ENCODE results near the gene TXNL4A.

The TXNL4A gene

GRCh38 chr18:79947054-79947755 lies 41.2 kb downstream of the TXNL4A start:
- no peak for DNase-seq

- no peak for DNase-seq
Measured at GRCh38 chr18:79945118-79946042, 43.0 kb downstream of the TXNL4A start.

GRCh38 chr18:79944746-79945117 lies 43.6 kb downstream of the TXNL4A start:
- DNase-seq, result no peak

DNA sequence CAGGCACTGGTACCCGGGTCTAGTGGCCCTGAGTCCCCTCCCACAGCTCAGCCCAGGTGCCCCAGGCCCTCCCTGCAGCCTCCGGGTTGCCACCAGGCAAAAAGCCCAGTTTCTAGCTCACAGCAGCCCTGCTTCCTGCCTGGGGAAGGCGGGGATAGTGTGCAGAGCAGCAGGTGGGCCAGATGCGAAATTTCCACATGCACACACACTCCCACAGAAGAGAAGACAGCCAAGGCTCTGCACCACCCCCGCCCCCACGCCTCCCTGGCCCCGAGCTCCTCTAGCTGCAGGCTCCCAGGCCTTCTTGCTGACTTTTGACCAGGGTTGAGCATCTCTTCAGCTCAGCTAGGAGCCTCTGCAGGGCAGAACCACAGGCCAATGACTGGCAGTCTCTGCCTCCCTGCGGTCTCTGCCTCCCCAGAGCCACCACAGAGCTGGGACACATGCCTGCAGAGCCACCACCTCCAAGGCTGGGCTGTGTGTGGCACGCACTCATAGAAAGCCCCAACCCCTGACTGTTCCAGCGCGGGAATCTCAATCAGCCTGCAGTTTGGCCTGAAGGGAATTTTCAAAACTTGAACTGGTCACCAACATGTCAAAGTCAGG lies 44.1 kb downstream of the TXNL4A start:
- DNase-seq, result no peak

DNA sequence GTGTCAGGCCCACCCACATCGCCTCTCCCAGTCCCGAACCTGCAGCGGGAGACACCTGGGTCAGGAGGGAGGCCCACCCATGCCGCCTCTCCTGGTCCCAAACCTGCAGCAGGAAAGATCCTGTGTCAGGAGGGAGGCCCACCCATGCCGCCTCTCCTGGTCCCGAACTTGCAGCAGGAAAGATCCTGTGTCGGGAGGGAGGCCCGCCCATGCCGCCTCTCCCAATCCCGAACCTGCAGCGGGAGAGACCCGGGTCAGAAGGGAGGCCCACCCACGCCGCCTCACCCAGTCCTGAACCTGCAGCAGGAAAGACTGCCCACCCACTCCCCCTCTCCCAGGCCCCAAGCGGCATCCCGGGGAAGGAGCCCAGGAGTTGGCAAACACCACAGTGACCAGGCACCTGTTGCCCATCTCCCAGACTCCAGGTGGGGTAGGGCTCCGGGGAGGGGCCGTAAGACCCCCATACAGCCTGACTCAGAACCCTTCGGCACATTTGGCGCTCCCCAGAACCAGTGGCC lies 44.7 kb downstream of the TXNL4A start:
- DNase-seq, result no peak

GRCh38 chr18:79942786-79943607 lies 45.4 kb downstream of the TXNL4A start:
- DNase-seq, result no peak

DNA sequence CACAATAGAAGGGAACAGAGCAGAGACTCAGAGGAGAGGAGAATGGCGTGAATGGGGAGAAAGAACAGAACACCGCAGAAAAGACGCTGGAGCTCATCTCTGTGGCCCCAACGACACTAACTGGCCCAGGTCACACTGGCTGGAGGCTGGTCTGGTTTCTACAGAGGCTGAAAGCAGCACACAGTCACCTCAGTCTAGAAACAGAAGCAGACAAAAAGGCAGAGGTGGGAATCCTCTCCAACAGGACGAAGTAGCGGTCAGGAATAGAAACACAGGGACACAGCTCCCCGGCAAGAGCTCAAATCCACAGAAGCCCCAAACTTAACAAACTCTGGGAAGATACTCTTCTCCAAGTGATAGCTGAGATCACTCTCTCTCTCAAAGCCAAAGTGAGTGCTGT lies 46.2 kb downstream of the TXNL4A start:
- no peak for DNase-seq

- DNase-seq, result no peak
Measured at GRCh38 chr18:79941473-79942119, 46.8 kb downstream of the TXNL4A start.

DNA sequence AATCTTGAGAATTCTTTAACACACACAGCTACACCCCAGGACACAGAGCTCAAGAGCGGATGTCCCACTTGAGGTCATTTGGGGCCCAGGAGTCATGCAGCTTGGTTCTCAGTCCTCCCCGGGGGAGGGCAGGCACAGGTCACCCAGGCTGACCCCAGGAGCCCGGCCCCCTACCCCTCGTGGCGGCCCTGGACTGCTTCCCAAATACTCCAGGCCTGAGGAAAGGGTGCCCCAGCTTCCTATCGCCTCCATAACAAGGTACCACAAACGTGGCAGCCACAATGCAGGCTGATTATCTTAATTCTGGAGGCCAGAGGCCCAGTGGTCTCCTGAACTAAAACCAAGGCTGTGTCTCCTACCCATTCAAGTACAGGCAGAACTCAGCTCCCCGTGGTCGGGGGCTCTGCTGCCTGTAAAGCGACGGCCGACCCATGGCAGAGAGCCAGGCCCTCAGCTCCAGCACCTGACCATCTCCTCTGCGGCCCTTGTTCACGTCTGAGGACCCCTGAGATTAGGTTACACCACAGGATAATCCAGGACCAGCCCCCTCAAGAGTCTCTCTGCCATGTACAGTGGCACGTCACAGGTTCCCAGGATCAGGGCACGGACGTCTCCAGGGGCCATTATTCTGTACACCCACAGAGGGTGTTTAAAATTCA lies 47.4 kb downstream of the TXNL4A start:
- no peak for DNase-seq

- no peak for DNase-seq
Measured at GRCh38 chr18:79940126-79940813, 48.1 kb downstream of the TXNL4A start.

GRCh38 chr18:79939096-79939495 lies 49.3 kb downstream of the TXNL4A start:
- DNase-seq, result no peak

DNA sequence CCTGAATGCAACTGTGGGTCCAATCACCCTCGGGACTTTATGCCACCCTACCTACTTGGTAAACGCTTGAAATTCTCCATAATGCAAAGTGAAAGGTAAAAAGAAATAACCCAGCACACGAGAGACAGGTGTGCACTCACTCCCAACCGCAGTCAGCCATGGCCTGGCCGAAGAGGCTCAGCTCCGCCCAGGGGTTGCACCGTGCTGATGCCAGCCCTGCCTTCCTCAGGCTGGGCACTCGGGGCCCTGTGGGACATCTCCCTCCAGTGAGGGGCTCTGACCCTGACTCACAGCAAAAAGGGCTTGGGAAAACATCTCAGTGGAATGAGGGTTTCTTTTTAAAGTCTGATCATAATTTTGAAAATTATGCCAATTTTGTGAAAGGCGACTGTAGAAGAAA lies 50.2 kb downstream of the TXNL4A start:
- no peak for DNase-seq

GRCh38 chr18:79937103-79937860 lies 51.1 kb downstream of the TXNL4A start:
- no peak for DNase-seq

GRCh38 chr18:79936641-79937040 lies 51.7 kb downstream of the TXNL4A start:
- DNase-seq, result no peak

GRCh38 chr18:79935925-79936324 lies 52.4 kb downstream of the TXNL4A start:
- DNase-seq, result no peak

GRCh38 chr18:79935499-79935898 lies 52.9 kb downstream of the TXNL4A start:
- DNase-seq, result no peak

- no peak for DNase-seq
Measured at GRCh38 chr18:79935098-79935480, 53.3 kb downstream of the TXNL4A start.

- no peak for DNase-seq
Measured at GRCh38 chr18:79934311-79935097, 53.9 kb downstream of the TXNL4A start.

GRCh38 chr18:79933765-79934164 lies 54.6 kb downstream of the TXNL4A start:
- DNase-seq, result no peak

All from NCI-H774 (cell line).